Activated effector memory CD4-positive, alpha-beta T cell treated with Interleukin-2 at 50 U/mL for 16 hours (primary cell): ENCODE results near the gene PNPLA2.

ENCODE experiments used
- DNase-seq: peaks from one replicate; pipeline ENCODE4 v3.0.0-alpha.2; 2020

Gene PNPLA2

DNA sequence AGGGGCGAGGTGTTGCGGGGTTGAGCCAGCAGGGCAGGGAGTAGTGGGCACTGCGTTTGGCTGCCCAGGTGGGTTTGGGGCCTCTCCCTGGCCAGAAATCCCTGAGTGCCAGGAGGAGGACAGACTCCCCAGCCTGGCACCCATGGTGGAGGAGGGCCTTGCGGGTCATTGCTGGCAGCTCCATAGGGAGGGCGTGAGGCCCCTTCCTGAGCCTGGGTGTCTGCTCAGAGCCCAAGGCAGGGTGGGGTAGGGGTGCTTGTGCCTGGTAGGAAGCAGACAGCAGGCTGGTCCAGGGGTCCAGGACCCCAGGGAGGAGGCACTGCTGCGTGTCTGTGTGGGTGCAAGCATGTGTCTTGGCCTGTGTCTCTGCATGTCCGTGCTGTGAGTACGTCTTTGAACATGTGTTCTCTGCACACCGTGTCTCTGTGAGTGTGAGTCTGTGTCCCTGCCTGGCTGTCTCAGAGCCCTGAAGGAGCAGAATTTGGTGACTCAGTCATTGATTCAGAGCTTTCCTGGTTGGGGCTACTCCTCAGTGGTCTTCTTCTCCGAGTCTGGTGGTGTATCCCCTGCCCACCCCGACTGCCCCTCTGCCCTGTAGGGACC, 27.9 kb downstream of the PNPLA2 start:
- DNase-seq = no peak

DNA sequence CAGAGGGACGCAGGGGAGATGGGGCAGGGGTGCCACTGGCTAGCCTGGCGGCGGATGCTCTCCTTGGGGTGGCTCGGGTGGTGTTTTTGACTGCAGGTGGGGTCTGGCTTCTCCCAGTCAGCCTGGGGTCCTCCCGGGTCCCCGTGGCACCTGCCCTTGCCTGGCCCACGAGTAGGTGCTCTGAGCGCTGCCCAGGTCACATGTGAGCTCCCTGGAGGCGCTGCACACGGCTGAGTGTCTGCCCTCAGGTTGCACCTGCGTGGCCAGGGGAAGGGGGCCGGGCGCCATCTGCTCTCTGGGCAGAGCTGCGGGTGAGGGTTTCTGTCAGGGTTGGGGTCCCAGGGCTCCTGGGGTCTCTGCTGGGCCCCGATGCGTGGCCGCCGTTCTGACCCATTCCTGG, 29.2 kb downstream of the PNPLA2 start:
- DNase-seq = no peak

DNA sequence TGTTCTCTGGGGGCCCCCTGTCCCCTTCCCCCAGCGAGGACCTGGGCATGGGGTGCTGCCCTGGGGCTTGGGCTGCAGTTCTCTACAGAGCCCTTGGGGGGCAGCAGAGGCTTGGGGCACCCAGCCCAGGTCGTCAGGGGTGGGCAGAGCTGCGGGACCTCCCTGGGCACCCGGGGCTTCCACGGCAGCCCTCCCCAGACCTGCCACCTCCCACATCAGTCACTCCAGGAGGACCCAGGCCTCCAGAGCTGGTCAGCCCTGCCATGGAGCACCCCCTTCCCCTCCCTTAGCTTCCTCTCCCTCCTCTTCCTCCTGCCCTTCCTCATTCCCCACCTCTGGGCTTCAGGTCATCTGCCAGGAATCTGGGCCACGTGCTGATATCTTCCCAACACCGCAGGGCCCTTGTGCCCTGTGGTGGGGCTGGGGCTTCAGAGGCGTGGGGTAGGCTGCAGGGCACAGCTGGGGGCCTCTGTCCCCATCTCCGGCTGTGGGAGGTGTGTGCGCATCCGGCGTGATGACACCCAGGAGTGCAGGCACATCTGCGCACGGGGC, 29.7 kb downstream of the PNPLA2 start:
- peak; percentile 48 for DNase-seq

DNA sequence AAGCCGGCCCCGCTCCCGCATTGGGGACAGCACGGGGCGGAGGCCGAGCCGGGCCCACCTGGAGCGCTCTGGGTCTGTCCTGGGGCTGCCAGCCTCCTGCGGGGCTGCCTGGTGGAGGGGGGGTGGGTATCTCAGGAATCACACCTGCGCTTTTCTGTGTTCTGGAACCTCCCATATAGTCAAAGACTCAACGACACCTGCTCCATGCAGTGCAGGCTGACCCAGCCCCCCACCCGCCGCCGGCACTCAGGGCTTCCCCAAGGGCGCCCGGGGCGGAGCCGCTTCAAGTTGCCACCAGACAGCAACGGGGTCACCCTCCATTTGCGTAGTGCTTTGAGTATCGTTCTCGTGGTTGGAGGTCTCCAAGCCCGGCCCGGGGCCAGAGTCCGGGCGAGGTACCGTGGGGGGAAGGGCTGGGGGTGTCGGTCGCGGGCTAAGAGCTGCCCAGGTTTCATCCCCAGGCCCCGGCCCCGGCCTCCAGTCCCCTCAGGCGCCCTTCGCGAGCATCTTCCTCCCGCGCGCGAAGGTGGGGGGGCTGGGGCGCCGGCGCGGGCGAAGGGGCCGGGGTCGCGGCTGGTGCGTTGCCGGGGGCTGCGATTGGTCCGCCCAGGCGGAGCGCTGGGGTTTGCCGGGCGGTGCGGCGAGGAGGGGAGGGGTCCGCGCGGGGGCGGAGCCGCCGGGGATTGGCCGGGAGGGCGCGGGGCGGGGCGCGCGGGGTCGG, 30.6 kb downstream of the PNPLA2 start:
- DNase-seq = no peak

DNA sequence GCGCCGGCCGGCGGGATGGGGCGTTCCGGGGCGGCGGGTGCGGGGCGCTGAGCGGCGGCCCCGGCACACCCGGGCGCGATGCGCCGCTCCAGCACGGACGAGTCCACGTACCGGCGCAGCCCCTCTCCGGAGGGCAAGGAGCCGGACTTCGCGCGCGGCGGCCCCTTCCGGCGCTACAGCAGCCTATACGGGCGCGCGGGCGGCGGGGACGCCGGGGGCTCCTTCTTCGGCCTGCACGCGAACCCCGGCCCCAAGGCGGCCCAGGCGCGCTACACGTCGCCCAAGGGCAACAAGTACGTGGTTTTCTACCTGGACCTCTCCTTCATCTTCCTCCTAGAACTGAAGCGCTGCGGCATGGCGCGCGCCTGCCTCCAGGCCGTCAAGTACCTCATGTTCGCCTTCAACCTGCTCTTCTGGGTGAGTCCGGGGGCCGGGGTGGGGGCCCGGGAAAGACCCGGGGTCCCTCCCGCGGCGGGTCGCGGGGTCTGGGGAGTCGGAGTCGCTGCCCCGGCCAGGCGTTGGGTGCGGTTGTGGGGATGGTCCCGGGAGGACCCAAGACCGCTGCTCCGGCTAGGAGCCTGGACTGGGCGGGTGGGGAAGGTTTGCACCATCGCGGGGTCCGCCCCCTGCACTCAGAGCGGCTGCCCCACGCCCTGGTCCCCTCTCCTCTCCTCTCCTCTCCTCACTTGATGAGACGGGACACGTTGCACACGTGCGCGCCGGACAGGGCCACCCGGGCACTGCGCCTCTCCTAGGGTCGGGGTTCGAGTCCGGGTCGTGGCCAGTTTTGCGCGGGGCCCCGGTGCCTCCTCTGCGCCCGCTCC, 31.4 kb downstream of the PNPLA2 start:
- DNase-seq = no peak

DNA sequence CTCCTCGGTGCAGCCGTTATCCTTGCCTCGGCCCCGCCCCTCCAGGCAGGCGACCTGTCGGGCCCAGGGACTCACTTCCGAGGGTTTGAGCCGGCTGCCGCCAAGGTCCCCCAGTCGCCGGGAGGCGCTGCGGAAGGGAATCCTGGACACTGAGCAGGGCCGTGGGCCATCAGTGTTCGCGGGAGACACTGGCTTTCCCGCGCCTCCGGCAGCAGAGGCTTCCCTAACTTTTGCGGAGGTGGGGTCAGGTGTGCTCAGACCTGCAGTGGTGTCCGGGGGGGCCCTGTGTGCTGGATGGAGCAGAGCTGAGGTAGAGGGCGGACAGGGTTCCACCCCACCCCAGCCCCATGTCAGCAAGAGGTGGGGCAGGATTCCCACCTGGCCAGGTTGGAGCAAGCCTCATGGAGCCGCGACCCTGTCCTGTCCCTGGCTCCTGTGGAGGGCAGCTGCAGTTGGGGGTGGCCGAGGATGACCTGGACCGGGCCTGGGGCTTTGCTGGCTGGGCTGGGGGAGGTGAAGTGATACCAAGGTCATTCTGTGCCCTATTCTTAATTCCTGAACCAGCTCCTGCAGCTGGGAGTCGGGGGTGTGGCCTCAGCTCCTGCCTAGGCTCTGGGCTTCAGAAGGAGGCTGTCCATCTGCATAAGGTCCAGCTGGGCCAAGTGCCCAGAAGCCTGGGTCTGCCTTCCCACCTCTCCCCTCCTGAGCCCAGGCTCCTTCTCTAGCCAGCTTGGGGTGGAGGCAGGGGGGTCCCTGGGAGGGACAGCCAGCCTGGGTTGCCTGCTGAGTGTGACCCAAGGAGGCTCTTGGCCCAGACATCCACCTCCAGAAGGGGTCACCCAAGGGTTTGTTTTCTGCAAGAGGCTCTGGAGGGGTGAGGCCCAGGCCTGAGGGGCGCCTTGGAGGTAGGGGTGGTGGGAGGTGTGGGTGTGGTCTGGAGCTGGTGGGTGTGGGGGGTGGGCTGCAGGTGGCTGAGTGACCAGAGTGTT, 32.4 kb downstream of the PNPLA2 start:
- no peak for DNase-seq

DNA sequence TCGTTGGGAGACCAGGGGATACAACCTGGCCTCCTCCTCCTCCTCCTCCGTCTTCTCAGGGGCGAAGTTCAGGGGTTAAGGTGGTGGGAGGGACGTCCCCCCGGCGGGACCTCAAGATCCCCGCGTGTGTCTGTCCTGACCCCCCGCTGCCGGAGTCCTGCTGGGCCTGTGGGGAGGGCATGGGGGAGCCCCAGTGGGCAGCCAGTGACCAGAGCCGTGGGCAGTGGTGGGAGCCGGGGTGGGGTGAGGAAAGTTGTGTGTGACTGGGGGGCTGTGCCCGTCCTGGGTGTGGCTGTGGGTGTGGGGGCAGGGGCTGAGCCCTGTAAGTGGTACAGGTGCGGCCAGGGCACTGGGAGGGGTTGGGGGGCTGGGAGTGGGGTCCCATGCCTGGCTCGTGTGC, 34.0 kb downstream of the PNPLA2 start:
- no peak for DNase-seq

DNA sequence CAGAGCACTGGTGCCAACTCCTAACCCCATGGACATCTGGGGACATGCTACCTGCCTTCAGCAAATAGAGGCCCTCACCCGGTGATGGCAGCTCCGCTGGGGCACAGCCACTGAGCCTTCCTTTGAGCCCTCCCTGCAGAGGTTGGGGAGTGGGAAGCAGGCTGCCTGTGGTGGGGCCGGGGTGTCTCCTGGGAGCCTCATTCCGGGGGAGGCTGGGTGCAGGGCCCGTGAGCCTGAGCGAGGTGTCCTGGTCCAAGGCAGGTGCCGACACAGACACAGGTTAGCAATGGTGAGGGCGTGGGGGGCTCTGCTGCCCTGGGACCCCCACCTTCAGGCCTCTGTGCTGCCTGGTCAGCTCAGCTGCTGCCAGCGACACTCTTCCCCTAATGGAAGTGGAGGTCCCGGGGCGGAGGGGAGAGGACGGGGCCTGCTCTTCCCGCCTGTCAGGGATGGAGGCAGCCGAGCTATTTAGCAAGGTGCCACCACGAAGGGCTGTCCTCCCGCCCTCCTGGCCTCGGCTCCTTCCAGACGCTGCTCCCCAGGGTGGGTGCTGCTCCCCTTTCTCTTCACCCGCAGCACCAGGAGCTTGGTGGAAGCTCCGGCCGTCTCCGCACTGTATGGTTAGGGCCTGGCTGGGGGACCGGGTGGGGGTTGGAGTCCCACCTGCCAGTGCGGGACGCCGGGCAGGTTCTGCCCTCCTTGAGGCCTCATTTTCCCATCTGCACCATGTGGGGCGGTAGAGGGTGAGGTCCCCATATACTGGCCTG, 35.2 kb downstream of the PNPLA2 start:
- DNase-seq = no peak

DNA sequence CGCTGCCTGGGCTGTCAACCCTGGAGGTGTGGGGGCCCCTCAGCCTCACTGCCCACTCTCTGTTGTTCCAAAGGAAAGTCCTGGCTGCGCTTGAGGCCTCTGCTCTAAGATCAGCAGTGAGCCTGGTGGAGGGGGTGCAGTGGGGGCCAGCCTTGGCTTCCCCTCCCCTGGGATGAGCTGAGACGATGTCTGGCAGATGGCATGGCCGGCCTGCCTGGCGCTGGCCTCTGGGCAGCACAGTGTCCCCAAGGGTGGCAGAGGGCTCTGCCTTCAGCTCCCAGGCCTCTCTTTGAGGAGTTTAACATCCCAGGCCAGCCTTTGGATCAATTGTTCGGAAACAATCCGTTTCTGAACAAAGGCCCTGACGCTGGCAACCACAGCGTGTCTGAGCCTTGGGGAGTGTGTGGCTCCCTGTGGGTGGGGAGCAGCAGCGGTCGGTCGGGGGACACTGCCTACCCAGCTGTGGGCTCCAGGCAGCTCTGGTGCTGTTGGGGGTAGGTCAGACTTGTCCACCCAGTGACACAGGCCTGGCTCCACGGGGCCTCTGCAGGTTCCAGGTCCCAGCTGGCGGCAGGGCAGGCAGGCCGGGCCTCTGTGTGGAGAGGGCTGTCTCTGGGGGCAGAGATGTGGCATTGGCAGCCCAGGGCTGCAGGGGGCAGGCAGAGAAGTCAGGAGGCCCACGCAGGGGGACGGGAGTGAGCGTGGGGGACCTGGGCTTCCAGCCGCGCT, 36.1 kb downstream of the PNPLA2 start:
- no peak for DNase-seq

DNA sequence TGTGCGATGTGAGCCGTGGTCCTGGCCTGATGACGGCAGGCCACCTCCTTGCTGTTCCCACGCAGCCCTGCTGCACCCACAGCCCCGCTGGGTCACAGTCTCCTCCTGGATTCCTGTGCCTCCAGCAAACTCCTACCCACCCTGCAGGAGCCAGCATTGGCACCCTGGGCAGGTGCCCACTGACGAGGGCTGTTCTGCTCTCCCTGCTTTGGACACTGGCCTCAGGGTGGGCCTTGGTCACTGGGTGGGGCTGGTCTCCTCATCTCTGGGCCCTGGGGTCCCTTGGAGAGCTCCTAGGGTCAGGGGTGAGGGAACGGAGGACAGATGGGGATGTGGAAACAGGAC, 36.6 kb downstream of the PNPLA2 start:
- DNase-seq = no peak

DNA sequence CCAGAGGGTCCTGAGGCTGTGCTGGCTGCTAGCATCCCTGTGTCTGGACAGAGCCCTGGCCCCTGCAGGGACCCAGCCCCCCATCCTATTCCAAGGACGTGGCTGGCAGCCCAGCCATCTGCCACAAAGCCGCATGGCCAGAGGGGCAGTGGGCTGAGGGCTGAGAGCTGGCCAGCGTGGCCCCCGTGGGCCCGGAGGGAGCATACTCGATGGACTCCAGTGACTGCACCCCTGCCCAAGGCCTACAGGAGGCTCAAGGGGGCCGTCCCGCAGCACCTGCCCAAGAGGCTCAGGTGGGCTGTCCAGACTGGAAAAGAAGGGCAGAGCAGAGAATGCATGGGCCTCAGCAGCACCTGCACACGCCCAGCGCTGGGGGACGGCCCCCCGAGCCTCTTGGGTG, 37.1 kb downstream of the PNPLA2 start:
- no peak for DNase-seq

DNA sequence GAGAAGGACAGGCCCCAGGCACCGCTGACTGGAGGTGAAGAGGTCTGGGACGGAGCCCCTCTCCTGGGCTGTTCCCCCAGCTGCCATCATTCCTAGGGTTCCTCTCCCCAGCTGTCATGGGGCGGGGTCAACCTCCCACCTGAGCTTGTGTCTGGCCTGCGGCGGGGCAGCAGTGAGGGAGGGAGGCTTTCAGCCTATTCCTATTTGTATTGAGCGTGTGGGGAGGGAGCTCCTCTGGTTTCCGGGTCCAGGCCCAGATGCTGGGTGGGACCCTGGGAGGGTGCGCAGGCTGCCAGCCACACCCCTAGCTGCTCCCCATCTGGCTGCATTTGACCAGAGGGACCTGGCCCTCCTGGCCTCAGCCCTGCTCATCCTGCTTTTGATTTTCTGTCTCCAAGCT, 37.7 kb downstream of the PNPLA2 start:
- DNase-seq = no peak

DNA sequence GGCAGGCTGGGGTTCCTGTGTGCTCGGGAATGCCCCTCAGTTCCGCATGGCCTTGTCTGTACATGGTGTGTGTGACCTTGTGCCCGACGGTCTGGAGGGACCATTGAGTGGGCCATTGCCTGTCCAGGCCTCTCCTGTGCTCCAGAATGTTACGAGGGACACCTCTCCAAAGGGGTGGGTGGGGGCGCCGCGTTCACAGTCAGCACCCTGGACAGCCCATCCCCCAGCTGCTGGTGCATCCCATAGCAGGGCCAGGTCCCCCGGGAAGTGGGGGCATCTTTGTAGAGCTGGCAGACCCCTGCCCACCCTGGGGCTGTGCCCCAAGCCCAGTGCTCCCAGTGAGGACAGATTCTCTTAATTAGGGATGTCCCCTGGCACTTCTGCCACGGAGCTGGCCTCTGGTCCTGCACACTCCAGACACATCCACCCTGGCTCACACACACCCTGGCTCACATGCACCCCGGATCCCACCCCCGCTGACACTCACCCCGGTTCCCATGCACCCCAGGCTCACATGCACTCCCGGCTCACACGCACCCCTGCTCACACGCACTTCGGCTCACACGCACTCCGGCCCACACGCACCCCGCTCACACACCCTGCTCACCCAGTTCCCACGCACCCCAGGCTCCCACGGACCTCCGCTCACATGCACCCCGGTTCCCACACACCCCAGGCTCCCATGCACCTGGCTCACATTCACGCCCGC, 39.5 kb downstream of the PNPLA2 start:
- no peak for DNase-seq

DNA sequence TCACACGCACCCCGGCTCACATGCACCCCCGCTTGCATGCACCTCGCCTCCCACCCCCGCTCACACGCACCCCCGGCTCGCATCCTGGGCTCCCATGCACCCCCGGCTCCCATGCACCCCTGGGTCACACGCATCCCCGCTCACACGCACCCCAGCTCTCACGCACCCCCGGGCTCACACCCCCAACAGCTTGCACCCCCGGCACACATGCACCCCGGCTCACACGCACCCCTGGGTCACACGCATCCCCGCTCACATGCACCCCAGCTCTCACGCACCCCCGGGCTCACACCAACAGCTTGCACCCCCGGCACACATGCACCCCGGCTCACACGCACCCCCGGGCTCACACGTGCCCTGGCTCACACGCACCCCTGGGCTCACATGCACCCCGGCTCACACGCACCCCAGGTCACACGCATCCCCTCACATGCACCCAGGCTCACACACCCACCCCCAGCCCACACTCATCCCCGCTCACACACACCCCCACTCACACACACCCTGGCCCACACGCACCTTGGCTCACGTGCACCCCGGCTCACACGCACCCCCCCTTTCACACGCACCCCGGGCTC, 40.1 kb downstream of the PNPLA2 start:
- DNase-seq = no peak

DNA sequence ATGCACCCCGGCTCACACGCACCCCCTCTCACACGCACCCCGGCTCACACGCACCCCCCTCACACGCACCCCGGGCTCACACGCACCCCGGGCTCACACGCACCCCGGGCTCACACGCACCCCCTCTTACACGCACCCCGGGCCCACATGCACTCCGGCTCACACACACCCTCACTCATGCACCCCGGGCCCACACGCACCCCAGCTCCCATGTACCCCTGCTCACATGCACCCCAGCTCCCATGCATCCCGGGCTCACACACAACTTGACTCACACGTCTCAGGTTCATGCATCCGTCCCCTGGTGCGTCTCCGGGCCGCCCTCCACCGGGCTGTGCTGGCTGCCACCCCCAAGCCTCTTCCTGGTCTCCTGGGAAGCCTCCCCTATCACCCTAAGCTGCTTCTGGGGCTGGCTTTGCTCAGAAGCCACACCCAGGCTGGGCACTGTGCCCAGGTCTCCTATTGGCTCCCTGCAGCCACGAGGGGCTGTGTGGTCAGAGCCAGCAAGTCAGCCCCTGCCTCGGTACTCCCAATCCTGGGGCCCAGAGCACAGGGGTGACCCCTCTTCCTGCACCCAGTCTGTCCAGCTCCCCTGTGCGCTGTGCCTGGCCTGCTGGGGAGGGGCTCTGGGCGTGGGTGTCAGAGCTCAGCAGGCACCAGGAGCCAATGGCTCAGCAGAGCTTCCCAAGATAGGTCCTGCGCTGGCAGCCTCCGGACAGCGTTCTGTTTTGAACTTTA, 40.8 kb downstream of the PNPLA2 start:
- DNase-seq = no peak

DNA sequence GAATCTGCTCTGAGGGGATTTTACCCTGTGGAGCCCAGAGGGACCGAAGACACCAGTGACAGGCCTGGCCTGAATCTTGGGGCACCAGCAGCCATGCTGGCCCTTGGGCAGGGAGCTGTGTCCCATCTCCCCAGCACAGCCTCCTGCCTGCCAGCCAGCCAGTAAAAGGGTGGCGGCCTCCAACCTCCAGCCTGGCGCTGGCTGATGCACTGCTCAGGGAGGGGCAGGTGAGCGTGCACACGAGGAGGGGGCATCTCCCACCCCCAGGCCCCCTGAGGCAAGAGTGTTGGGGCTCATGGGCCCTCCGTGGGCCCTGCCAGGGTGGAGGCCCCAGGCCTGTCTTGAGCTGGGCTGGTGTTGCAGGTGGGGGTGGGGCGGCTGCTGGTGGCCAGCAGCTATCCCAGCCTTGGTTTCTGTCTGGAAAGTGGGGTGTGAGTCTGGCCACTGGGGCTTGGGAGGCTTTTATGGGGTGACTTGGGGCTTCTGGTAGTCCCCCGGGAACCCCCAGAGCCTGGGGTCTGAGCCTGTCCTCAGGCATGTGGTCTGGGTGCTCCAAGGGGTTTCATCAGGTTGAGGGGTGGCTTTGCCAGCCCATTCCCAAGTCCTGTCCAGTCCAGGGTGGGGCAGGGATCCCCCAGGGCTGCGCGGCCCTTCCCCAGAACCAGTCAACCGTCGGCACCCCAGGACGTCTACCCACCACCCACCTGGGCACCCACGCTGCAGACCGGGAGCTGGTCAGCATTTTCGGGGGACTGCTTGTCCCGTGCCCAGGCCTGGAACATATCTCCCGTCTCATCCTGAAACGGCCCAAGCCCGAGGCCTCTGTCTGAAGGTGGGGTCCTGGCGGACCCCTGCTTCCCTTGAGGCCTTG, 41.8 kb downstream of the PNPLA2 start:
- no peak for DNase-seq

DNA sequence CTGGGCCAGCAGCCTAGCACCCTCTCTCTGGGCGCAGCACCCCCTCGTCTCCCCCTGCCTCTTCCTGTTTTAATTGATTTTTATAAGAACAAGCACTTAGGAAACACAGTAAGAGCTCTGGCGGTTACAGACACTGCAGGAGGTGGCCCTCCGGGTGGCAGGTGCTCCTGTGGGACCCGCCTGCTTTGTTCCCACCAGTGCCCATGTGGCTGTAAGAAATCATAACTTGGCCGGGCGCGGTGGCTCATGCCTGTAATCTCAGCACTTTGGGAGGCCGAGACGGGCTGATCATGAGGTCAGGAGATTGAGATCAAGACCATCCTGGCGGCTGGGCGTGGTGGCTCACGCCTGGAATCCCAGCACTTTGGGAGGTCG, 42.4 kb downstream of the PNPLA2 start:
- DNase-seq = no peak

DNA sequence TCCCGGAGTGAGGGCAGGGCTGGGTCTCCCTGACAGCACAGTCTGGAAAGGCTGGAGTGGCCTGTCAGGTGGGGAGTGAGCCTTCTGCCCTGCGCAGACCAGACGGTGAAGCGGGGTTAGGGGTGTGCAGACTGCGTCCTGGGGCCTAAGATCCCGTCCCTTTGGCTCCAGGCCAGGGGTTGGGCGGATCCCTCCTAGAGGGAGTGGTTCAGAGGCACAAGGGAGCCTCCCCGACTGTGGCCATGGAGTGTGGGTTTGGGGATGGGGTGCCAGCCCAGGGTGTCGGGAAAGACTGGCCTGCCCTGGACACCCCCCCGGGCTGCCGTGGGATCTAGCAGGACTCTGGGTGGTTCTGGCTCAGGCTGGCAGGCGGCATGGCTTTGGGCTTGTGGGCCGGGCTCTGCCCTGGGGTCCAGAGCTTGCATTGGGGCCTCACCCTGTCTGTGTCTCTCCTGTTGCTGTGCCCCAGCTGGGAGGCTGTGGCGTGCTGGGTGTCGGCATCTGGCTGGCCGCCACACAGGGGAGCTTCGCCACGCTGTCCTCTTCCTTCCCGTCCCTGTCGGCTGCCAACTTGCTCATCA, 43.5 kb downstream of the PNPLA2 start:
- DNase-seq = no peak
